ENCODE results near the gene BMP8B.
"Not testable (repeated sequence)": the region's sequence is repeated elsewhere in the genome, so short reads cannot be mapped to it uniquely, and the experiment has no call there.

BMP8B gene

GRCh38 chr1:39788758-39789570 is at the start of gene BMP8B:
Gene BMP8B, minus strand, starts transcription at chr1:39788865. Its CDS starts 380 bp downstream, at chr1:39788485.
- DNase-seq (ENCODE audit: low spot score) = peak; percentile 52

- no peak for DNase-seq (ENCODE audit: low spot score)
Measured at GRCh38 chr1:39836595-39837110, 48.0 kb upstream of the BMP8B start.

GRCh38 chr1:39835935-39836594 is 47.4 kb upstream of the BMP8B start:
- no peak for DNase-seq (ENCODE audit: low spot score)

GRCh38 chr1:39835110-39835509 is 46.4 kb upstream of the BMP8B start:
- DNase-seq (ENCODE audit: low spot score) = no peak

- DNase-seq (ENCODE audit: low spot score) = no peak
Measured at GRCh38 chr1:39833621-39834385, 45.1 kb upstream of the BMP8B start.

- DNase-seq (ENCODE audit: low spot score) = no peak
Measured at GRCh38 chr1:39833121-39833520, 44.5 kb upstream of the BMP8B start.

GRCh38 chr1:39832294-39832693 is 43.6 kb upstream of the BMP8B start:
- DNase-seq (ENCODE audit: low spot score) = no peak

GRCh38 chr1:39829791-39830533 is 41.3 kb upstream of the BMP8B start:
- DNase-seq (ENCODE audit: low spot score) = no peak

- no peak for DNase-seq (ENCODE audit: low spot score)
Measured at GRCh38 chr1:39828734-39829133, 40.1 kb upstream of the BMP8B start.

- not testable (repeated sequence) for DNase-seq (ENCODE audit: low spot score)
Measured at GRCh38 chr1:39828255-39828654, 39.6 kb upstream of the BMP8B start.

GRCh38 chr1:39827201-39827600 is 38.5 kb upstream of the BMP8B start:
- no peak for DNase-seq (ENCODE audit: low spot score)

GRCh38 chr1:39826583-39826982 is 37.9 kb upstream of the BMP8B start:
- DNase-seq (ENCODE audit: low spot score) = no peak

GRCh38 chr1:39825432-39825941 is 36.8 kb upstream of the BMP8B start:
- DNase-seq (ENCODE audit: low spot score) = no peak

GRCh38 chr1:39823450-39823849 is 34.8 kb upstream of the BMP8B start:
- not testable (repeated sequence) for DNase-seq (ENCODE audit: low spot score)

GRCh38 chr1:39822146-39822545 is 33.5 kb upstream of the BMP8B start:
- no peak for DNase-seq (ENCODE audit: low spot score)

GRCh38 chr1:39819091-39819812 is 30.6 kb upstream of the BMP8B start:
- DNase-seq (ENCODE audit: low spot score) = no peak

GRCh38 chr1:39818482-39818881 is 29.8 kb upstream of the BMP8B start:
- DNase-seq (ENCODE audit: low spot score) = no peak

GRCh38 chr1:39817091-39817932 is 28.6 kb upstream of the BMP8B start:
- peak; percentile 26 for DNase-seq (ENCODE audit: low spot score)

GRCh38 chr1:39816415-39817090 is 27.9 kb upstream of the BMP8B start:
- peak; percentile 44 for DNase-seq (ENCODE audit: low spot score)

Data from globus pallidus (tissue), 1 donor.